Gastroesophageal sphincter (tissue), 3 donors: ENCODE results near the gene SCAP.

Experiments used
- CTCF ChIP-seq, 4 experiments: fragments of 200-600 bp in 2 of 4; fragments of 450-650 bp in 2 of 4; sonication (generic) in 1 of 4; IDR thresholded peaks; one replicate each; pipeline ENCODE4 v1.5.1; 2017 to 2019; ENCODE audit warnings: antibody characterized with exemption in 4 of 4, mild to moderate bottlenecking in 2 of 4, moderate library complexity in 2 of 4
- EP300 ChIP-seq: sonication (generic); formaldehyde crosslinking; IDR thresholded peaks from one replicate; pipeline ENCODE4 v1.6.1; 2017; ENCODE audit warnings: antibody characterized with exemption, mild to moderate bottlenecking
- POLR2AphosphoS5 ChIP-seq: sonication (generic); formaldehyde crosslinking; IDR thresholded peaks from one replicate; pipeline ENCODE4 v1.6.1; 2017; ENCODE audit warnings: antibody characterized with exemption

- TF ChIP-seq EP300 (no peak), CTCF (IDR thresholded peaks at IDR 0.05) (no peak), POLR2AphosphoS5 (no peak)
Measured at GRCh38 chr3:47399531-47400270, 76.0 kb downstream of the SCAP start.
